H1 (cell line): Measurements from ENCODE around the gene TPMT. TPM values are rescaled to one million over a fixed set of nuclear protein-coding genes. Genes with fewer than 3 reads are reported as not detected.

Experiments used
- CTCF ChIA-PET: fragments of 300-600 bp; sonication (Branson Sonifier 250); formaldehyde crosslinking; loops from one replicate; lab custom pipeline; 2021; ENCODE audit not compliant: partially characterized antibody; lab: Charles Lee
- POLR2A ChIA-PET: fragments of 300-600 bp; sonication (Branson Sonifier 250); formaldehyde crosslinking; loops from one replicate; lab custom pipeline; 2021; ENCODE audit warnings: inconsistent platforms; ENCODE audit not compliant: partially characterized antibody; lab: Charles Lee
- DNase-seq, 2 experiments: peaks; one replicate each; pipeline versions ENCODE4 v3.0.0 to v3.0.0-alpha.2; 2010 to 2022; ENCODE audit warnings: low spot score in 2 of 2, low read depth in 1 of 2, mixed read lengths in 1 of 2
- FAIRE-seq: peaks from 2 replicates; lab custom pipeline; 2011; peaks lifted over from hg19 to GRCh38; lab: Jason Lieb, UNC
- H2AFZ ChIP-seq: 2 replicates; pipeline ENCODE4 v1.8.1; 2012; ENCODE audit warnings: low read length, inconsistent platforms
- H2AK5ac ChIP-seq: 2 replicates; pipeline ENCODE4 v1.6.1; 2013; ENCODE audit warnings: low read depth, low read length
- H2BK120ac ChIP-seq: replicated peaks from 2 replicates; pipeline ENCODE3; 2013; ENCODE audit warnings: low read depth, low read length, inconsistent platforms
- H2BK12ac ChIP-seq: 2 replicates; pipeline ENCODE4 v1.6.1; 2013; ENCODE audit warnings: low read depth, low read length
- H2BK15ac ChIP-seq: 2 replicates; pipeline ENCODE4 v1.6.1; 2013; ENCODE audit warnings: low read length
- H2BK20ac ChIP-seq: 2 replicates; pipeline ENCODE4 v1.6.1; 2013; ENCODE audit warnings: low read length
- H2BK5ac ChIP-seq: 2 replicates; pipeline ENCODE4 v1.6.1; 2013; ENCODE audit warnings: low read depth, low read length
- H3K14ac ChIP-seq: 2 replicates; pipeline ENCODE4 v1.6.1; 2013; ENCODE audit warnings: inconsistent platforms; ENCODE audit not compliant: insufficient read length
- H3K18ac ChIP-seq: 2 replicates; pipeline ENCODE4 v1.6.1; 2013; ENCODE audit warnings: low read length; ENCODE audit errors: extremely low read depth
- H3K23ac ChIP-seq: 2 replicates; pipeline ENCODE4 v1.6.1; 2013; ENCODE audit warnings: inconsistent platforms; ENCODE audit not compliant: insufficient read length
- H3K23me2 ChIP-seq: 2 replicates; pipeline ENCODE4 v1.6.1; 2013; ENCODE audit warnings: low read depth, low read length
- H3K27ac ChIP-seq: 2 replicates; pipeline ENCODE4 v1.6.1; 2011; ENCODE audit warnings: low read depth, low read length, inconsistent platforms
- H3K27me3 ChIP-seq, 4 experiments: replicated peaks in 1 of 4; 1 replicate in 1 of 4; 2 replicates in 3 of 4; pipeline versions ENCODE4 v1.6.1 to v1.8.1; 2011 to 2013; ENCODE audit warnings: low read length in 3 of 4, mild to moderate bottlenecking in 3 of 4, inconsistent platforms in 2 of 4, mixed read lengths in 2 of 4, moderate library complexity in 1 of 4; ENCODE audit not compliant: control insufficient read depth in 3 of 4, insufficient read depth in 3 of 4; ENCODE audit errors: extremely low read depth in 1 of 4
- H3K36me3 ChIP-seq, 4 experiments: 2 replicates each; pipeline versions ENCODE4 v1.6.1 to v1.8.1; 2011 to 2013; ENCODE audit warnings: mild to moderate bottlenecking in 4 of 4, low read length in 3 of 4, moderate library complexity in 2 of 4, control low read depth in 1 of 4, inconsistent platforms in 1 of 4; ENCODE audit not compliant: insufficient read depth in 4 of 4, control insufficient read depth in 2 of 4
- H3K4ac ChIP-seq: replicated peaks from 2 replicates; pipeline ENCODE3; 2013; ENCODE audit warnings: low read length, low read depth, mixed read lengths, inconsistent platforms; ENCODE audit not compliant: insufficient read length
- H3K4me1 ChIP-seq, 4 experiments: replicated peaks in 1 of 4; 1 replicate in 1 of 4; 2 replicates in 3 of 4; pipeline versions ENCODE4 v1.6.1 to v1.8.1; 2011 to 2013; ENCODE audit warnings: low read length in 3 of 4, inconsistent platforms in 2 of 4, mixed read lengths in 1 of 4; ENCODE audit not compliant: insufficient read depth in 4 of 4, control insufficient read depth in 3 of 4
- H3K4me2 ChIP-seq, 2 experiments: 2 replicates each; pipeline versions ENCODE4 v1.6.1 to v1.8.1; 2011 to 2013; ENCODE audit warnings: low read depth in 2 of 2, low read length in 2 of 2, control low read depth in 1 of 2, inconsistent platforms in 1 of 2, mild to moderate bottlenecking in 1 of 2; ENCODE audit not compliant: insufficient read depth in 1 of 2
- H3K4me3 ChIP-seq, 4 experiments: fragments of 200-600, 300-600 bp in 1 of 4; sonication (generic), shearing (Covaris generic), sonication (Bioruptor Twin) in 1 of 4; 2 replicates each; pipeline versions ENCODE4 v1.5.1 to v1.8.1; 2011 to 2016; ENCODE audit warnings: low read length in 4 of 4, low read depth in 3 of 4, control low read depth in 2 of 4, inconsistent platforms in 2 of 4, mild to moderate bottlenecking in 2 of 4, mixed read lengths in 1 of 4, moderate library complexity in 1 of 4; ENCODE audit not compliant: insufficient read depth in 2 of 4; ENCODE audit errors: extremely low read depth in 1 of 4
- H3K56ac ChIP-seq: replicated peaks from 2 replicates; pipeline ENCODE3; 2013; ENCODE audit warnings: low read depth, mild to moderate bottlenecking, mixed read lengths, low read length, inconsistent platforms; ENCODE audit not compliant: insufficient read length
- H3K79me1 ChIP-seq: 2 replicates; pipeline ENCODE4 v1.6.1; 2013; ENCODE audit warnings: low read depth, low read length, control low read depth
- H3K79me2 ChIP-seq, 2 experiments: 2 replicates each; pipeline versions ENCODE4 v1.6.1 to v1.8.1; 2012 to 2013; ENCODE audit warnings: low read length in 2 of 2, mild to moderate bottlenecking in 2 of 2, inconsistent platforms in 1 of 2; ENCODE audit not compliant: insufficient read depth in 2 of 2, control insufficient read depth in 1 of 2
- H3K9ac ChIP-seq, 4 experiments: replicated peaks in 1 of 4; 1 replicate in 1 of 4; 2 replicates in 3 of 4; pipeline versions ENCODE4 v1.6.1 to v1.8.1; 2011 to 2013; ENCODE audit warnings: low read depth in 3 of 4, low read length in 3 of 4, control low read depth in 2 of 4, mild to moderate bottlenecking in 2 of 4, moderate library complexity in 2 of 4, inconsistent platforms in 1 of 4; ENCODE audit errors: extremely low read depth in 1 of 4
- H3K9me3 ChIP-seq, 2 experiments: 2 replicates each; pipeline versions ENCODE4 v1.6.1 to v1.8.1; 2012 to 2013; ENCODE audit warnings: mild to moderate bottlenecking in 2 of 2, moderate library complexity in 2 of 2, control low read depth in 1 of 2, inconsistent platforms in 1 of 2, low read depth in 1 of 2, low read length in 1 of 2, mixed read lengths in 1 of 2; ENCODE audit not compliant: insufficient read depth in 2 of 2
- H4K20me1 ChIP-seq, 2 experiments: replicated peaks in 1 of 2; 2 replicates each; pipeline versions ENCODE3 to v1.8.1; 2011 to 2013; ENCODE audit warnings: inconsistent platforms in 2 of 2, low read length in 2 of 2, mild to moderate bottlenecking in 1 of 2; ENCODE audit not compliant: insufficient read depth in 2 of 2, control insufficient read depth in 1 of 2
- H4K5ac ChIP-seq: 2 replicates; pipeline ENCODE4 v1.6.1; 2013; ENCODE audit warnings: low read length, low read depth, mixed read lengths, inconsistent platforms; ENCODE audit not compliant: insufficient read length
- H4K8ac ChIP-seq: 2 replicates; pipeline ENCODE4 v1.8.0; 2013; ENCODE audit warnings: mild to moderate bottlenecking, moderate library complexity, low read length, inconsistent platforms; ENCODE audit not compliant: insufficient read depth; ENCODE audit errors: extremely low read depth
- H4K91ac ChIP-seq: replicated peaks from 2 replicates; pipeline ENCODE3; 2013; ENCODE audit warnings: low read length, mixed read lengths, inconsistent platforms; ENCODE audit not compliant: insufficient read length
- ATF3 ChIP-seq: IDR thresholded peaks from 2 replicates; pipeline ENCODE4 v1.6.1; 2011; ENCODE audit warnings: low read depth, mild to moderate bottlenecking, low read length; ENCODE audit not compliant: insufficient read depth
- BRCA1 ChIP-seq: IDR thresholded peaks from 2 replicates; pipeline ENCODE4 v1.6.1; 2012; ENCODE audit warnings: low read depth, low read length, improper control_type of control experiment
- CBX8 ChIP-seq: fragments of 300-800, 300-1000 bp; sonication (generic); IDR thresholded peaks from 2 replicates; pipeline ENCODE4 v1.7.1; 2016; ENCODE audit warnings: low read depth, low read length, borderline replicate concordance
- EZH2 ChIP-seq: fragments of 200-600 bp; sonication (generic); IDR thresholded peaks from 2 replicates; pipeline ENCODE4 v1.7.1; 2012; ENCODE audit warnings: low read depth, mild to moderate bottlenecking, moderate library complexity, low read length, inconsistent platforms; ENCODE audit not compliant: severe bottlenecking
- HDAC2 ChIP-seq, 2 experiments: fragments of 300-600 bp in 1 of 2; sonication (generic) in 1 of 2; IDR thresholded peaks; 2 replicates each; pipeline ENCODE4 v1.6.1; 2011 to 2012; ENCODE audit warnings: low read depth in 2 of 2, low read length in 2 of 2, mild to moderate bottlenecking in 2 of 2, moderate library complexity in 2 of 2, borderline replicate concordance in 1 of 2, inconsistent platforms in 1 of 2
- MAX ChIP-seq: IDR thresholded peaks from 2 replicates; pipeline ENCODE4 v1.6.1; 2012; ENCODE audit warnings: inconsistent platforms
- NANOG ChIP-seq: IDR thresholded peaks from 2 replicates; pipeline ENCODE4 v1.6.1; 2011; ENCODE audit warnings: low read length, low read depth, mild to moderate bottlenecking, inconsistent platforms; ENCODE audit not compliant: insufficient read depth, poor library complexity, severe bottlenecking
- NRF1 ChIP-seq: IDR thresholded peaks from 2 replicates; pipeline ENCODE4 v1.6.1; 2011; ENCODE audit warnings: mild to moderate bottlenecking, low read depth, low read length, improper control_type of control experiment
- PHF8 ChIP-seq: fragments of 200-600 bp; sonication (generic); conservative IDR thresholded peaks from 2 replicates; pipeline ENCODE4 v1.7.1; 2012; ENCODE audit warnings: low read depth, mild to moderate bottlenecking, inconsistent platforms, low read length, moderate library complexity
- POLR2AphosphoS5 ChIP-seq: IDR thresholded peaks from 2 replicates; pipeline ENCODE4 v1.6.1; 2011; ENCODE audit warnings: low read depth, low read length
- SP4 ChIP-seq: IDR thresholded peaks from 2 replicates; pipeline ENCODE4 v1.6.1; 2012; ENCODE audit warnings: low read length, inconsistent platforms
- TEAD4 ChIP-seq: IDR thresholded peaks from 2 replicates; pipeline ENCODE4 v1.6.1; 2012; ENCODE audit warnings: low read depth, low read length, inconsistent platforms, mixed read lengths
- ZNF274 ChIP-seq: IDR thresholded peaks from 2 replicates; pipeline ENCODE4 v1.7.0; 2012; ENCODE audit warnings: low read length, borderline replicate concordance; ENCODE audit errors: extremely low read depth
- WGBS, 2 experiments: shearing (Covaris generic) in 1 of 2; methylation state at CpG; one replicate each; pipeline versions ENCODE4 v1.1.6 to v1.1.7; 2013 to 2015; ENCODE audit warnings: low lambda C conversion rate in 2 of 2, mixed read lengths in 2 of 2, inconsistent platforms in 1 of 2, low coverage in 1 of 2, missing lambda C conversion rate in 1 of 2; ENCODE audit not compliant: insufficient replicate concordance in 2 of 2, insufficient coverage in 1 of 2, insufficient read length in 1 of 2; ENCODE audit errors: extremely low coverage in 1 of 2, missing lambda C conversion rate in 1 of 2; 5-methylcytosine and 5-hydroxymethylcytosine counted together
- polyA plus RNA-seq, 7 experiments: library from polyadenylated mRNA; depleted of rRNA in 3 of 7; stranded (reverse) in 5 of 7; unstranded in 2 of 7; fragments of >200 nt in 5 of 7; fragments of 200-250 nt in 2 of 7; gene quantifications; 1 replicate in 5 of 7; 2 replicates in 1 of 7; 4 replicates in 1 of 7; pipeline versions ENCODE4 v1.2.1 to v1.2.3, GENCODE V29; 2011 to 2013; ENCODE audit warnings: missing spikeins in 2 of 7, mixed read lengths in 2 of 7
- total RNA-seq: library from RNA; stranded (reverse); fragmentation: NEBNext Ultra II Directional; extraction: Animal tissue kit (Norgen Biotek cat#: 25700); gene quantifications from 2 replicates; pipeline ENCODE4 v1.2.1, GENCODE V29; 2021

Gene TPMT
- total and polyA plus RNA-seq, 2 of the 8 experiments (the other 6 are each of a cell fraction or from before 2014, with no cell fraction given), result 12.3 to 17.2 TPM

- H2BK20ac ChIP-seq, result no peak overlapping the region
- H3K27me3 ChIP-seq, result no peaks in the 10 kb centered on the region
- H2BK15ac ChIP-seq, result no peak overlapping the region
- DNase-seq, result no peak
- no peak overlapping the region for H2AK5ac ChIP-seq
- H3K79me1 ChIP-seq, result no peaks in the 10 kb centered on the region
- H3K79me2 ChIP-seq, result no peaks in the 10 kb centered on the region
- no peak overlapping the region for H3K27ac ChIP-seq
- H2AFZ ChIP-seq, result no peak overlapping the region
- ChIA-PET POLR2A (interaction anchor here (0.7 to 1.1 kb wide), 2 partner anchors 11 to 21 kb away, joined by 3 to 4 read pairs; no protein-coding TSS in a partner anchor), CTCF (interaction anchor here (1.3 kb wide), 1 partner anchor 8 kb away, joined by 4 read pairs; no protein-coding TSS in a partner anchor)
- 93% methylated on average over 7 of the region's 7 CpGs; no CpG with 5 or more reads in 1 of the 2 experiments for WGBS, 2 experiments
- H3K9me3 ChIP-seq, result peaks cover 0 to 7% of the 10 kb centered on the region in 2 experiments; a peak in 2 of 4 replicates
- no peak overlapping the region for H3K14ac ChIP-seq
- no peak overlapping the region for H3K4ac ChIP-seq
- H3K18ac ChIP-seq, result no peak overlapping the region
- H3K56ac ChIP-seq, result no peak overlapping the region
- no peak overlapping the region for H4K91ac ChIP-seq
- no peak overlapping the region for H3K4me2 ChIP-seq
- no peak overlapping the region for H2BK5ac ChIP-seq
- no peak overlapping the region for H3K9ac ChIP-seq
- FAIRE-seq, result no peak
- H4K8ac ChIP-seq, result no peak overlapping the region
- H4K5ac ChIP-seq, result no peak overlapping the region
- no peaks in the 10 kb centered on the region for H3K23me2 ChIP-seq
- H3K23ac ChIP-seq, result no peak overlapping the region
- no peak overlapping the region for H3K4me3 ChIP-seq
- no peak overlapping the region for H2BK12ac ChIP-seq
- no peaks in the 10 kb centered on the region for H3K4me1 ChIP-seq
- no peaks in the 10 kb centered on the region for H4K20me1 ChIP-seq
- no peak overlapping the region for H2BK120ac ChIP-seq
- peaks cover 0 to 18% (median 8%) of the 10 kb centered on the region in 4 experiments; a peak in 3 of 8 replicates for H3K36me3 ChIP-seq
- TF ChIP-seq NRF1 (no peak), TEAD4 (no peak), HDAC2 (IDR thresholded peaks at IDR 0.05; ENCODE audit: borderline replicate concordance in 1 of 2, low read depth in 2 of 2, low read length in 2 of 2) (no peak), NANOG (no peak), CBX8 (no peak), ATF3 (no peak), SP4 (no peak), MAX (no peak), PHF8 (no peak), POLR2AphosphoS5 (no peak), ZNF274 (no peak), BRCA1 (no peak), EZH2 (no peak)
Measured at GRCh38 chr6:18171871-18172270, 17.0 kb upstream of the TPMT start.
